ENCODE results near the gene COX7B.

GRCh38 chrX:77953708-77954107 lies 54.4 kb downstream of the COX7B start:
- TF ChIP-seq CTCF (IDR thresholded peaks at IDR 0.05) (no peak), EZH2 (IDR thresholded peaks at IDR 0.05) (no peak)

Data from neural progenitor cell (in vitro differentiated cells).